HG02623 (cell line): ENCODE measurements around the gene LRCOL1.

Experiments
- ATAC-seq: cut with Tn5 transposase; IDR thresholded peaks from one replicate; pipeline ENCODE4 v1.9.1; 2021; ENCODE audit warnings: moderate library complexity; ENCODE audit not compliant: unreplicated experiment

LRCOL1 gene

DNA sequence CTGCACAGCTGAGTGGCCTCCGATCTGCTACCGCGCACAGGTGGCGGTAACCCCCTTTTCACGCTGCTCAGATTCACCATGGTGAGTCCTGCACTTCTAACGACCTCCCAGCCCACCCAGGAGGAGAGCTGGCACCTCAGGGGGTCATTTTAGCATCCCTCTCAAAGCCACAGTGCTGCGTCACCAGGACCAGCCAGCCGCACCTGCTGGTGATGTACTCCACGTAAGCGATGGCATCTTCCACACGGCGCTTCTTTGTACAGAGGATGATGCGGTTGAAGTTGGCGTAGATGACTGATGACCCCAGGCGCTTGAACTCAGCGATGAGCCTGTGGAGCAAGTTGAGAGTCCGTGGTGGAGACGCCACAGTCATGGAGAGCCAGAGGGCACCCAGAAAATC, 27.4 kb upstream of the LRCOL1 start:
- ATAC-seq: no peak

DNA sequence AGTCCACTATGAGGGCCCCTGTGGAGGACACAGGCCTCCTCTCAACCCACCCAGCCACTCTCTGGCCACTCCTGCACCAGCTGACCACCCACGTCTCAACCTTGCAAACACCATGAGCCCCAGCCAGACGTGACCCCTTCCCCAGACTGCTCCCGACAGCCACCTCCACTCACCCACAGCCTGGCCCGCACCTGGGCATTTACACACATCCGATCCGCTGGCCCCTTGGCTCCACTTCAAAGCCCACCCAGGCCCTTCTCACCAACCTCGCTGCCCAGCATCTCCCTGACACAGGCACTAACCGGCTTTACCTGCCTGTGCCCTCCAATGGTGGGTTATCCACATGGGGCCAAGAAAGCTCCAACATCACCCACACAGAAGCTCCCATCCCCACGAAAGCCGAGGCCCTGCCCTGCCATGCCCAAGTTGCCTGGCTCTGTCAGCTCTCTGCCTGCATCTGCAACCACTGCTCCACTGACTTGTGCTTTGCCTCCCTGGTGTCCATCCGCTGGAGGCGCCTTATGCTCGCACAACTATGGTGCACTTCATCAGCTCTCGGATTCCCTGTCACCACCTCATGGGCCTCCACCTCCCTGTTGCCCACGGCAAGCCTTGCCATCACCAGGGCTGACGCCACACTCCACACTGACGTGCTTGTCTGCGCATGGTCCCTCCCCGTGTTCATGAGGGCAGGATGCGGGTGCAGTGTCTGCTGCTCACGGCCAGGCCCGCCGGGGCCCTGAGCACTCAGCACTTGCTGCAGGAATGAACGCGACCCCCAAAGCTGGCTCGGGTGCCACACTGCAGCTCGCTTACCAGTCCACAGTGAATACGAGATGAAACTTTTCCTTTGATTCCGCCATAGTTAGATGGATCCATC, 24.9 kb upstream of the LRCOL1 start:
- no peak for ATAC-seq

DNA sequence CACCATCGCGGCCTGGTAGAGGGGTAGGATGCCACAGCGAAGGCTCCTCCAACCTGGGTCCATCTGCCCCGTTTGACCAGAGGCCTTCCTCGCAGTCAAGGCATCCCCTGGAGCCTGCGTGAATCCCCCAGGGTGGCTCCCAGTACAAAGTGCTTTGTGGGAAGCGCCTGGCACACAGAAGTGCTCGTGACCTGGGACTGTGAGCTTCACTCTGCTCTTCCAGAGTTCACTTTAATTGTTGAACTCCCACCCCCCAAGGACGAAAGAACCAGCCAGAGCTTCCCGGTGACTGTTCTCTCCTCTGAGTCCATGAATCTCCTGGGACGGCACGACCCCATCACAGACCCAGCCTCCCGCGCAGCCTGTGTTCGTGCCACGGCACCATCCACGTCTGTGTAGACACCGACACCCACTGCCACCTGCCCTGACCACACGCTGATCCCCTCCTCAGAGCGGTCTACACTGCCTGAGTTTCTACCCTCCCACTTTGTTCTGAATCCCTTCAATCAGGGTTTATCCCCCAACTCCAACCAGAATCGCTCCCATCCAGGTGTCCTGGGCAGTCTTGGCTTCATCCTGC, 24.1 kb upstream of the LRCOL1 start:
- ATAC-seq: no peak

- no peak for ATAC-seq
Measured at GRCh38 chr12:132633901-132634300, 23.5 kb upstream of the LRCOL1 start.

GRCh38 chr12:132633398-132633797, 23.0 kb upstream of the LRCOL1 start:
- ATAC-seq: no peak

GRCh38 chr12:132632521-132633228, 22.3 kb upstream of the LRCOL1 start:
- ATAC-seq: no peak

- ATAC-seq: no peak
Measured at GRCh38 chr12:132631666-132632065, 21.3 kb upstream of the LRCOL1 start.

DNA sequence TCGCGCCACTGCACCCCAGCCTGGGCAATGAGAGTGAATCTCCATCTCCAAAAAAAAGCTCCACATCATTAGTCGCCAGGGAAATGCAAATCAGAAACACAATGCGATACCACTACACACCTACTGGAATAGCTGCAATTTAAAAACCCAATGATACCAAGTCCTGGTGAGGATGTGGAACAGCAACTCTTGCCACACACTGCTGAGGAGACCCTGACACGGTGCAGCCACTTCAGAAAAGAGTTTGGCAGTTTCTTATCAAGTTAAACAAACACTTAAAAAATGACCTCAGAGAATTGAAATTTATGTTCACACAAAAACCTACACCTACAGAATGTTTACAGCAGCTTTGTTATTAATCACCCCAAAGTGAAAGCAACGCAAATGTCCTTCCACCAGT, 20.3 kb upstream of the LRCOL1 start:
- no peak for ATAC-seq

GRCh38 chr12:132629330-132629729, 18.9 kb upstream of the LRCOL1 start:
- no peak for ATAC-seq

- ATAC-seq: no peak
Measured at GRCh38 chr12:132625731-132626430, 15.5 kb upstream of the LRCOL1 start.

DNA sequence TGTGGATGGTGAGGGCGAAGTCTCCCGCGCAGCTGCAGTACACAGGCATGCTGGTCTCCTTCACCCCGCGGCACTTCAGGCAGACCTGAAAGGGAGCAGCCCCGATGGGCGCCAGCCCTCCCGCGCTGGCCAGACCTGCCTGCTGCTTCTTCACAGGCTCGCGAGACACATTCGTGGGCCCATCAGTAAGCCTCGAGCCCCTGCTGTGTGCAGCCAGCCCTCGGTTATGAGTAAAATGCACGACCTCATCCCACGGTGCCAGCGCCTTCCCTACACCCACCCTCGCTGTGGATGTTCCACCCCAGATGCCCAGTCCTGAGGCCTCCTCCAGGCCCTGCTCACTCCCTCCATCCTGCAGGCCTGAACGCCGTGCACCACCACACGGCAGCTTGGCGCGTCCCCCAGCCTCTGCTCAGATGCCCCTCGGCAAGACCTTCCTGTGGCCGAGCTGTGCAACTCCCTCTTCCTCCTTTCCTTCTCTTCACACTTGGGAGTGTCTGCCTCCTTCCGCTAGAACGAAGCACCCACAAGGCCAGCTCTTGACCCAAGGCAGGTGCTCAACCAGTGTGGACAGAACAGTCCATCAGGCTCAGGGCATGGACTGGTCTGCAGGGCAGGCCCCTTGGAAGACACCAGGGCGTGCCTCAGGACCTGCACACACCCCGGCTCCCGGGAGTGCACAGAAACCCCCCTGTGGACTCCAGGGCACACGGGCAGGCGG, 14.7 kb upstream of the LRCOL1 start:
- no peak for ATAC-seq

DNA sequence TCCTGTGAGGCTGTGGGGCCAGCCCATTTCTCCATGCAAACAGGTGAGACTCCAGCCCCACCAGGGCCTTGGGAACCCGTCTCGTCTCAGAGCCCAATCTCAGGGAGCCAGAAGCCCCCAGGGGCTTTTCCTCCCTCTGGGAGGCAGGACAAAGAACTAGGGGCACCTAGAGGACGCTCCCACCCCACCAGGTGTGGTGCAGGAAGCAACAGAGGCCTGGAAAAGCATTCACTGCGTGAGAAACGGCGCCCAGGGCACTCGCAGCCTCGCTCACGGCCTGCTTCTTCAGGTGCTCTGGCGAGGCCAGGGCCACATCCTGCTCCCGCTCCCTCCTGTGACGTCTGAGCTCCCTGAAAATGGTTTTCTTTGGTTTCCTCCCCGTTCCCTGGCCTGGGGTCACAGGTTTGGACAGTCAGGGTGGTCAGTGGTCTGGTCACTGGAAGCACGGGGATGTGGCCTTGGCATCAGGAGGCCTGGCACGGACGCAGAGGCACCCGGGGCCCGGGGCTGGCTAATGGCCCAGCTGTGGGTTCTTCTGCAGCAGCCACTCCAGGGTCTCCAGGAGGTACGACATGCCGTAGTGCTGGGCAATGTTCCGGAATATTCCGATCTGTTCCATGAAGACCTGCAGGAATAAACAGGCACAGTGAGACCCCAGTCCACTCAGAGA, 13.9 kb upstream of the LRCOL1 start:
- no peak for ATAC-seq

- no peak for ATAC-seq
Measured at GRCh38 chr12:132623072-132623869, 12.9 kb upstream of the LRCOL1 start.

DNA sequence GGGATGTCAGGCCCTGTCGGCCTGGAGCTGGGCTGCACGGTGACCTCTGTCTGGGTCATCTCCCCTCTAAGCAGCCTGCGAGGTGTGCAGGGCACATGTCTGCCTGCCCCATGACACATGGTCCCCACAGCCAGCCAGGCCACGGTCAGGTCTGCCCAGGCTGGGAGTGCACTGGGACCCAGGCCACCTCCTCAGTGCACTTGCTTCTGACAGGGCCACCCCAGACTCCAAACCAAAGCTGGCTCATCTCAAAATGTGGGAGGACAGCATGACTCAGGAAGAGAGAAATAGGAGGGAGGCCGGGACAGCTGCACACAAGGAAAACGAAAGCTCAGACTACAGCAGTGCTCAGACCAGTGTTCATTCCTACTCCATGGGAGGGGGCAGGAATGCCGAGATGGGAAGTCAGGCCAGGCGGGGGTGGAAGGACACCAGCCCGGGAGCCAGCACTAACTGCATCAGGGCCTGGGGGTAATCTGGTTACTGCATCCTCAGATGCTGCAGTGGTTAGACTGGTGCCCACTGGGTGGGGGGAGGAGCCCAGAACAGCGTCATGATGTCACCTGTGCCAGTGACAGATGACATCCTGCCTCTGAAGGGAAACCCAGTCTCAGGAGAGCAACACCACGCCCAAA, 12.2 kb upstream of the LRCOL1 start:
- ATAC-seq: no peak

DNA sequence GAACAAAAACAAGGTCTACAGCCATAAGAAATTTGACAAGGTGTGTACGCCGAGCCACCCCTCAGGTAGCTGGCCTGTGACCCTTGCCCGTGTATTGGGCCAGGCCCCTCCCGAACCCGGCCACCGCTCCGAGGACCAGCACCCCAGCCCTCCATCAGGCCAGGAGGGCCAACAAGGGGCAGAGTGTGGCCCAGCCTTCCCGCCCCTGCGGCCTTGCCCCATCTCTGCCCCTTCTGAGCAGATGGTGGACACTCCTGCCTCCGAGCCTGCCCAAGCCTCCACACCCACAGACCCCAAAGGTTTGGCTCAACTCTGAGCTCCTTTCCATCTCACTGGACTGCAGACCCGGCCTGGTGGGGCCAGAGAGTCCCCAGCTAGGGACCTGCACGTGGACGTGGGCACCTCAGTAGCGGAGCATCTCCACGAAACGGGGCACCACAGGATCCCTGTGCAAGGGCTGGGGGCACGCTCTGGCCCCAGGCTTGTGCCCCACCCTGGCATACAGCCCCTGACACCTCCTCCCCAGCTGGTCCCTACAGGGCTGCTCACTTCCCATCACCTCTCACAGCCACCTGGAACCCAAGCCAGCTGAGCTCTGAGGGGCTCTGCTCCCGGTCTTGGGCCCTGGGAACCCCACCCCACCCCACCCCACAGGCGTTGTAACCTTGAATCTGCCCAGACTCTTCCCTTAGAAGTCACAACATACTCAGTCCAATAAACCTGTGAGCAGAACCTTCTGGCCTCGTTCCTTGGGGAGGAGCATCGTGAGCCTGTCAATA, 11.5 kb upstream of the LRCOL1 start:
- no peak for ATAC-seq

DNA sequence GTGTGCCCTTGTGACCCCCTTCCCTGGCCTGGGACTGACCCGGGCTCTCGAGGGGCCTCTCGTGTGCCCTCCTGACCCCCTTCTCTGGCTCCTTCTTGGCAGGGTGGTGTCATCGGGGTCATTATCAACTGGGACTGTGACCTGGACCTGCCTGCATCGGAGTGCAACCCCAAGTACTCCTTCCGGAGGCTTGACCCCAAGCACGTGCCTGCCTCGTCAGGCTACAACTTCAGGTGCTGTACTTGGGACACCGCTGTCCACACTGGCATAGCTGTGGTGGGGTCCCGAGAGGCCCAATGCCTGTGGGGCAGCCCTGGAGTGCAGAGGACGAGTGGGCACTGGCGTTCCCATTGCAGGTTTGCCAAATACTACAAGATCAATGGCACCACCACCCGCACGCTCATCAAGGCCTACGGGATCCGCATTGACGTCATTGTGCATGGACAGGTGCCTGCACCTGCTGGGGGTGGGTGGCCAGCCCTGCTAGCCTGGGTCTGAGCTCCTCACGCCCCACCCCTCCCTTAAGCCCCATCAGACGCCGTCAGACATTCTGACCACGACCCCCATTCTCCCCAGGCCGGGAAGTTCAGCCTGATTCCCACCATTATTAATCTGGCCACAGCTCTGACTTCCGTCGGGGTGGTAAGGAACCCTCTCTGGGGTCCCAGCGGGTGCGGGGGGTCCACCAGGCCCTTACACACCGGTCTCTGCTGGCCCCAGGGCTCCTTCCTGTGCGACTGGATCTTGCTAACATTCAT, 10.7 kb upstream of the LRCOL1 start:
- no peak for ATAC-seq

- no peak for ATAC-seq
Measured at GRCh38 chr12:132620113-132620898, 9.9 kb upstream of the LRCOL1 start.
